ENCODE data around the gene EZH2.

Gene EZH2

GRCh38 chr7:148912151-148912550, 28.1 kb upstream of the EZH2 start:
- TF ChIP-seq GATA3 (IDR thresholded peaks at IDR 0.05; ENCODE audit: low read depth, low read length): no peak
- TF ChIP-seq GATA2 (IDR thresholded peaks at IDR 0.05; ENCODE audit: low read depth, low read length): peak; percentile 11; the same call in 1 of the 2 replicates

GRCh38 chr7:148911626-148912025, 27.5 kb upstream of the EZH2 start:
- TF ChIP-seq GATA2 (IDR thresholded peaks at IDR 0.05; ENCODE audit: low read depth, low read length): no peak
- TF ChIP-seq GATA3 (IDR thresholded peaks at IDR 0.05; ENCODE audit: low read depth, low read length): no peak

- no peak for TF ChIP-seq GATA3 (IDR thresholded peaks at IDR 0.05; ENCODE audit: low read depth, low read length)
- no peak for TF ChIP-seq GATA2 (IDR thresholded peaks at IDR 0.05; ENCODE audit: low read depth, low read length)
Observed at GRCh38 chr7:148909568-148909967, 25.5 kb upstream of the EZH2 start.

- TF ChIP-seq GATA2 (IDR thresholded peaks at IDR 0.05; ENCODE audit: low read depth, low read length) (peak; percentile 90), GATA3 (IDR thresholded peaks at IDR 0.05; ENCODE audit: low read depth, low read length) (peak; percentile 91)
Observed at GRCh38 chr7:148906707-148907498, 22.8 kb upstream of the EZH2 start.

- TF ChIP-seq GATA3 (IDR thresholded peaks at IDR 0.05; ENCODE audit: low read depth, low read length): no peak
- no peak for TF ChIP-seq GATA2 (IDR thresholded peaks at IDR 0.05; ENCODE audit: low read depth, low read length)
Observed at GRCh38 chr7:148905093-148905666, 21.1 kb upstream of the EZH2 start.

- TF ChIP-seq GATA2 (IDR thresholded peaks at IDR 0.05; ENCODE audit: low read depth, low read length) (no peak), GATA3 (IDR thresholded peaks at IDR 0.05; ENCODE audit: low read depth, low read length) (no peak)
Observed at GRCh38 chr7:148903504-148903903, 19.4 kb upstream of the EZH2 start.

GRCh38 chr7:148901178-148901577, 17.1 kb upstream of the EZH2 start:
- TF ChIP-seq GATA3 (IDR thresholded peaks at IDR 0.05; ENCODE audit: low read depth, low read length): no peak

GRCh38 chr7:148898845-148899484, 14.9 kb upstream of the EZH2 start:
- no peak for TF ChIP-seq GATA3 (IDR thresholded peaks at IDR 0.05; ENCODE audit: low read depth, low read length)
- TF ChIP-seq GATA2 (IDR thresholded peaks at IDR 0.05; ENCODE audit: low read depth, low read length): no peak

GRCh38 chr7:148894591-148894990, 10.5 kb upstream of the EZH2 start:
- no peak for TF ChIP-seq GATA3 (IDR thresholded peaks at IDR 0.05; ENCODE audit: low read depth, low read length)
- no peak for TF ChIP-seq GATA2 (IDR thresholded peaks at IDR 0.05; ENCODE audit: low read depth, low read length)

- TF ChIP-seq GATA3 (IDR thresholded peaks at IDR 0.05; ENCODE audit: low read depth, low read length) (no peak), GATA2 (IDR thresholded peaks at IDR 0.05; ENCODE audit: low read depth, low read length) (no peak)
Observed at GRCh38 chr7:148893071-148893470, 9.0 kb upstream of the EZH2 start.

GRCh38 chr7:148888300-148888699, 4.2 kb upstream of the EZH2 start:
- TF ChIP-seq GATA3 (IDR thresholded peaks at IDR 0.05; ENCODE audit: low read depth, low read length) (no peak), GATA2 (IDR thresholded peaks at IDR 0.05; ENCODE audit: low read depth, low read length) (no peak)

- no peak for TF ChIP-seq GATA2 (IDR thresholded peaks at IDR 0.05; ENCODE audit: low read depth, low read length)
Observed at GRCh38 chr7:148886844-148887243, 2.8 kb upstream of the EZH2 start.

- TF ChIP-seq GATA2 (IDR thresholded peaks at IDR 0.05; ENCODE audit: low read depth, low read length) (no peak), GATA3 (IDR thresholded peaks at IDR 0.05; ENCODE audit: low read depth, low read length) (no peak)
Observed at GRCh38 chr7:148884299-148885022, 370 bp upstream of the EZH2 start.

GRCh38 chr7:148883266-148884048, 634 bp downstream of the EZH2 start:
- TF ChIP-seq GATA3 (IDR thresholded peaks at IDR 0.05; ENCODE audit: low read depth, low read length) (no peak), GATA2 (IDR thresholded peaks at IDR 0.05; ENCODE audit: low read depth, low read length) (no peak)

Measured in SH-SY5Y (cell line).